CD14-positive monocyte (primary cell): Measurements from ENCODE around the gene ROCK1. TPM values are rescaled to one million over a fixed set of nuclear protein-coding genes. Genes with fewer than 3 reads are reported as not detected.
A peak's percentile ranks its signal among the peaks of the same experiment; 100 is the strongest.

Experiments
- DNase-seq, 3 donors: peaks; one replicate each; pipeline ENCODE4 v3.0.0-alpha.2; 2011 to 2022
- H2AFZ ChIP-seq: 2 replicates; pipeline ENCODE4 v1.6.0; 2012; ENCODE audit warnings: mild to moderate bottlenecking, low read depth, low read length, inconsistent platforms; ENCODE audit not compliant: insufficient read depth, poor library complexity, severe bottlenecking
- H3K27ac ChIP-seq, 2 donors: 1 replicate in 1 of 2; 2 replicates in 1 of 2; pipeline ENCODE4 v1.5.1; 2012 to 2013; ENCODE audit warnings: low read length in 2 of 2, control low read depth in 1 of 2, inconsistent platforms in 1 of 2, low read depth in 1 of 2, mild to moderate bottlenecking in 1 of 2
- H3K27me3 ChIP-seq, 2 donors: one replicate each; pipeline versions ENCODE4 v1.6.0 to v1.6.1; 2011 to 2013; ENCODE audit warnings: low read length in 2 of 2; ENCODE audit not compliant: control insufficient read depth in 2 of 2, insufficient read depth in 2 of 2
- H3K36me3 ChIP-seq, 2 donors: replicated peaks in 1 of 2; 1 replicate in 1 of 2; 2 replicates in 1 of 2; pipeline versions ENCODE4 v1.5.1 to v1.6.1; 2012 to 2013; ENCODE audit warnings: low read length in 2 of 2, control low read depth in 1 of 2, inconsistent platforms in 1 of 2, mild to moderate bottlenecking in 1 of 2; ENCODE audit not compliant: insufficient read depth in 2 of 2, control insufficient read depth in 1 of 2
- H3K4me1 ChIP-seq, 2 donors: 1 replicate in 1 of 2; 2 replicates in 1 of 2; pipeline versions ENCODE4 v1.5.1 to v1.6.1; 2012 to 2013; ENCODE audit warnings: low read length in 2 of 2, control low read depth in 1 of 2, inconsistent platforms in 1 of 2, mild to moderate bottlenecking in 1 of 2, moderate library complexity in 1 of 2; ENCODE audit not compliant: insufficient read depth in 2 of 2, control insufficient read depth in 1 of 2
- H3K4me2 ChIP-seq: replicated peaks from 2 replicates; pipeline ENCODE3; 2012; ENCODE audit warnings: low read length, moderate library complexity, mild to moderate bottlenecking; ENCODE audit not compliant: poor library complexity, severe bottlenecking; ENCODE audit errors: extremely low read depth
- H3K4me3 ChIP-seq, 3 experiments: fragments of 200-600 bp in 1 of 3; sonication (generic) in 1 of 3; replicated peaks in 1 of 3; 1 replicate in 2 of 3; 2 replicates in 1 of 3; pipeline ENCODE4 v1.5.1; 2011 to 2013; ENCODE audit warnings: low read length in 3 of 3, mild to moderate bottlenecking in 3 of 3, control low read depth in 2 of 3, low read depth in 2 of 3, inconsistent platforms in 1 of 3, moderate library complexity in 1 of 3
- H3K79me2 ChIP-seq: 2 replicates; pipeline ENCODE4 v1.6.0; 2012; ENCODE audit warnings: mild to moderate bottlenecking, control low read depth, inconsistent platforms, low read length, moderate library complexity; ENCODE audit not compliant: insufficient read depth
- H3K9ac ChIP-seq: 2 replicates; pipeline ENCODE4 v1.6.0; 2017; ENCODE audit warnings: low read length, mild to moderate bottlenecking; ENCODE audit not compliant: insufficient read depth, poor library complexity, severe bottlenecking
- H3K9me3 ChIP-seq, 2 donors: replicated peaks in 1 of 2; 1 replicate in 1 of 2; 2 replicates in 1 of 2; pipeline versions ENCODE4 v1.5.1 to v1.6.1; 2012 to 2013; ENCODE audit warnings: low read length in 2 of 2, control low read depth in 1 of 2; ENCODE audit not compliant: control insufficient read depth in 1 of 2, insufficient read depth in 1 of 2
- H4K20me1 ChIP-seq: 2 replicates; pipeline ENCODE4 v1.6.0; 2012; ENCODE audit warnings: mild to moderate bottlenecking, low read length, control low read depth, moderate library complexity; ENCODE audit not compliant: insufficient read depth
- H3K27ac Mint-ChIP-seq, 7 donors: one replicate each; pipeline ENCODE4 v1.8.0; 2020; ENCODE audit warnings: mild to moderate bottlenecking in 7 of 7, mixed read lengths in 7 of 7, moderate library complexity in 6 of 7, inconsistent platforms in 2 of 7
- H3K27me3 Mint-ChIP-seq, 3 donors: one replicate each; pipeline ENCODE4 v1.8.0; 2021 to 2022; ENCODE audit warnings: low read depth in 3 of 3, mild to moderate bottlenecking in 3 of 3, mixed read lengths in 3 of 3, moderate library complexity in 3 of 3, inconsistent platforms in 1 of 3
- H3K36me3 Mint-ChIP-seq, 2 donors: one replicate each; pipeline ENCODE4 v1.8.0; 2020; ENCODE audit warnings: mixed read lengths in 2 of 2, inconsistent platforms in 1 of 2, mild to moderate bottlenecking in 1 of 2
- H3K4me1 Mint-ChIP-seq: one replicate; pipeline ENCODE4 v1.8.0; 2020; ENCODE audit warnings: mild to moderate bottlenecking, mixed read lengths
- H3K4me3 Mint-ChIP-seq, 2 donors: one replicate each; pipeline ENCODE4 v1.8.0; 2020; ENCODE audit warnings: mild to moderate bottlenecking in 2 of 2, mixed read lengths in 2 of 2, moderate library complexity in 1 of 2
- H3K9me3 Mint-ChIP-seq, 7 donors: one replicate each; pipeline ENCODE4 v1.8.0; 2020 to 2022; ENCODE audit warnings: mixed read lengths in 7 of 7, mild to moderate bottlenecking in 6 of 7, moderate library complexity in 6 of 7, inconsistent platforms in 2 of 7
- CTCF ChIP-seq: fragments of 200-600 bp; IDR thresholded peaks from one replicate; pipeline ENCODE4 v1.8.0; 2022; ENCODE audit warnings: antibody characterized with exemption, mild to moderate bottlenecking
- WGBS: methylation state at CpG from one replicate; pipeline ENCODE4 v1.1.5; 2013; ENCODE audit warnings: missing lambda C conversion rate; ENCODE audit not compliant: insufficient coverage; 5-methylcytosine and 5-hydroxymethylcytosine counted together
- intact Hi-C, 2 donors: fragments of 100-400 bp; cut with micrococcal nuclease; formaldehyde crosslinking; loops; one replicate each; pipeline versions ENCODE4 v1.15.0 to v1.15.1; 2023
- polyA plus RNA-seq, 3 donors: library from polyadenylated mRNA; depleted of rRNA in 1 of 3; unstranded in 2 of 3; stranded (reverse) in 1 of 3; fragments of 300-500 nt in 2 of 3; fragments of >200 nt in 1 of 3; fragmentation: Illumina TruSeq in 2 of 3; gene quantifications; 1 replicate in 2 of 3; 2 replicates in 1 of 3; pipeline ENCODE4 v1.2.3, GENCODE V29; 2012 to 2021

The ROCK1 gene
- polyA plus RNA-seq, 3 donors = 10.2 to 35.3 (median 20.3) TPM

DNA sequence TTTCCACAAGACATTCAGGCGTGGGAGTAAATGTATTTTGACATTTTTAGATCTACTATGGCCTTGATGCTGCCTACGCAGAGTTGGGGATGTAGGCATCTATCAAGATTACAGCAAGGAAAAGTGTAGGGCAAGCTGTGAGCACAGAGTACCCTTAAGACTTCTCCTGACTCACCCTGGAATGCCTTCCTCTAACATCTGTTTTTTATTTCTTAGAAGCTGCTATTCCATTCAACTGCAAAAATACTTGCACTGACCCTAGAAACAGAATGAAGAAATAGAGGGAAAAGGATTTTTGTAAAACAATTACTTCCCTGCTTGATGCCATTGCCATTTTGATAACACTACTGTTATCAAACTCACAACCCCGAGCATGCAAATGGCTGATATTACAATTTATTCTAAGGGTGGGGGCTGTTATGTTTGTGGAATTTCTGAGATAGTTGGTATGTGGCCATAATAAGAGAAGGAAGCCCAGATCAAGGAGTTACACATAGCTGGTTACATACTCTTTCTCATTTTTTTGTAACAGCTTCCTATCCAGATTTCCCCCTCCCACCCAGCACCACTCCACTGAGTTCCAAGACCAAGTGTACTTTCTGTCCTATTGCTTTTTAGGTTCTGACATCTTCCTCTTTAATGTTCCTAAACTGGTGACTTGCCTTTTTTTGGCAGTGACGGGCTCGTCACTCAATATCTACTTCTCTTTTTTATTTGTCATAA is 6.0 kb upstream of the ROCK1 start:
- intact Hi-C loops = loop anchor here in 1 of 2 donors (10.0 kb wide), 1 partner anchor 47 kb away; no protein-coding TSS in a partner anchor
- H4K20me1 ChIP-seq = no peaks in the 10 kb centered on the region
- H3K36me3 ChIP-seq = no peaks in the 10 kb centered on the region
- H3K27me3 ChIP-seq = no peaks in the 10 kb centered on the region
- H3K9me3 Mint-ChIP-seq = no peaks in the 10 kb centered on the region
- H3K9me3 ChIP-seq = no peaks in the 10 kb centered on the region
- H3K4me1 ChIP-seq = peaks cover 27 to 34% of the 10 kb centered on the region in 2 donors
- H3K79me2 ChIP-seq = no peaks in the 10 kb centered on the region
- peak overlapping the region in 2 of 3 experiments; percentile 12 to 33 for H3K4me3 ChIP-seq
- DNase-seq = peak; percentile 81 to 93 (median 87)
- H3K27me3 Mint-ChIP-seq = no peaks in the 10 kb centered on the region
- WGBS = 10% methylated on average over 2 of the region's 5 CpGs
- H3K9ac ChIP-seq = no peak overlapping the region
- TF ChIP-seq CTCF = no peak
- H3K36me3 Mint-ChIP-seq = no peaks in the 10 kb centered on the region
- H3K4me3 Mint-ChIP-seq = peak overlapping the region in 1 of 2 donors; percentile 54
- H3K27ac ChIP-seq = peak overlapping the region in 1 of 2 donors; percentile 86
- peak overlapping the region; percentile 52 for H3K4me2 ChIP-seq
- peaks cover 25% of the 10 kb centered on the region for H3K4me1 Mint-ChIP-seq
- H3K27ac Mint-ChIP-seq = peak overlapping the region; percentile 81 to 96 (median 93)
- H2AFZ ChIP-seq = no peak overlapping the region

- Histone ChIP-seq H3K4me2 (no peak overlapping the region), H4K20me1 (peaks cover 1% of the 10 kb centered on the region), H3K27ac (no peak overlapping the region), H3K4me1 (peaks cover 30 to 37% of the 10 kb centered on the region in 2 donors), H3K27me3 (no peaks in the 10 kb centered on the region), H2AFZ (no peak overlapping the region), H3K79me2 (peaks cover 8% of the 10 kb centered on the region), H3K4me3 (no peak overlapping the region), H3K36me3 (no peaks in the 10 kb centered on the region), H3K9me3 (no peaks in the 10 kb centered on the region), H3K9ac (no peak overlapping the region)
- intact Hi-C loops = loop anchor here in 1 of 2 donors (10.0 kb wide), 1 partner anchor 49 kb away; no protein-coding TSS in a partner anchor
- H3K27ac Mint-ChIP-seq = peak overlapping the region in 3 of 7 donors; percentile 38 to 59 (median 56)
- H3K36me3 Mint-ChIP-seq = no peaks in the 10 kb centered on the region
- no peak overlapping the region for H3K4me3 Mint-ChIP-seq
- no peak for DNase-seq
- no peak for TF ChIP-seq CTCF
- WGBS = 81% methylated on average over 2 of the region's 7 CpGs
- H3K4me1 Mint-ChIP-seq = peaks cover 27% of the 10 kb centered on the region
- H3K9me3 Mint-ChIP-seq = no peaks in the 10 kb centered on the region
- no peaks in the 10 kb centered on the region for H3K27me3 Mint-ChIP-seq
Measured at GRCh38 chr18:21115519-21116411, 4.2 kb upstream of the ROCK1 start.
